GM18499 (cell line): ENCODE results near the gene MGAT4D.
"Not testable (repeated sequence)": the region's sequence is repeated elsewhere in the genome, so short reads cannot be mapped to it uniquely, and the experiment has no call there.

ENCODE experiments used
- ATAC-seq: cut with Tn5 transposase; IDR thresholded peaks from one replicate; pipeline ENCODE4 v1.9.1; 2021; ENCODE audit warnings: moderate number of reproducible peaks; ENCODE audit not compliant: insufficient read depth, unreplicated experiment

Gene MGAT4D

GRCh38 chr4:140497747-140498636 is at the start of gene MGAT4D:
Gene MGAT4D (minus strand): TSS chr4:140498293. CDS start chr4:140498222, 71 bp downstream.
- ATAC-seq: no peak

GRCh38 chr4:140533951-140534480 is 35.9 kb upstream of the MGAT4D start:
- no peak for ATAC-seq

GRCh38 chr4:140529434-140529833 is 31.3 kb upstream of the MGAT4D start:
- no peak for ATAC-seq

GRCh38 chr4:140523857-140524742 is 26.0 kb upstream of the MGAT4D start, which contains the start of gene ELMOD2:
Gene ELMOD2 (plus strand): TSS chr4:140524168. CDS start chr4:140525429, 1,261 bp downstream.
- peak; percentile 99 for ATAC-seq

GRCh38 chr4:140523370-140523856 is 25.3 kb upstream of the MGAT4D start:
- ATAC-seq: peak; percentile 11

- ATAC-seq: no peak
Observed at GRCh38 chr4:140515423-140515822, 17.3 kb upstream of the MGAT4D start.

GRCh38 chr4:140513765-140514164 is 15.7 kb upstream of the MGAT4D start:
- ATAC-seq: not testable (repeated sequence)

GRCh38 chr4:140504261-140504660 is 6.2 kb upstream of the MGAT4D start:
- ATAC-seq: no peak

GRCh38 chr4:140499391-140499790 is 1.3 kb upstream of the MGAT4D start:
- no peak for ATAC-seq

- no peak for ATAC-seq
Observed at GRCh38 chr4:140497405-140497746, 717 bp downstream of the MGAT4D start.

- no peak for ATAC-seq
Observed at GRCh38 chr4:140485939-140486338, 12.2 kb downstream of the MGAT4D start.

GRCh38 chr4:140483445-140483844 is 14.6 kb downstream of the MGAT4D start:
- ATAC-seq: no peak

GRCh38 chr4:140472156-140472555 is 25.9 kb downstream of the MGAT4D start:
- no peak for ATAC-seq

GRCh38 chr4:140469791-140470733 is 28.0 kb downstream of the MGAT4D start:
- no peak for ATAC-seq

GRCh38 chr4:140466146-140466545 is 31.9 kb downstream of the MGAT4D start:
- ATAC-seq: no peak

- ATAC-seq: no peak
Observed at GRCh38 chr4:140463614-140464013, 34.5 kb downstream of the MGAT4D start.

- ATAC-seq: no peak
Observed at GRCh38 chr4:140463182-140463581, 34.9 kb downstream of the MGAT4D start.

- ATAC-seq: no peak
Observed at GRCh38 chr4:140450352-140450751, 47.7 kb downstream of the MGAT4D start.

- no peak for ATAC-seq
Observed at GRCh38 chr4:140448830-140449229, 49.3 kb downstream of the MGAT4D start.

- no peak for ATAC-seq
Observed at GRCh38 chr4:140448162-140448561, 49.9 kb downstream of the MGAT4D start.
